SH-SY5Y (cell line): ENCODE results near the gene IMMP2L.

Experiments
- GATA2 ChIP-seq: IDR thresholded peaks from 2 replicates; pipeline ENCODE4 v1.6.1; 2011; ENCODE audit warnings: mild to moderate bottlenecking, low read depth, low read length
- GATA3 ChIP-seq: IDR thresholded peaks from 2 replicates; pipeline ENCODE4 v1.6.1; 2011; ENCODE audit warnings: low read depth, mild to moderate bottlenecking, low read length, moderate library complexity

DNA sequence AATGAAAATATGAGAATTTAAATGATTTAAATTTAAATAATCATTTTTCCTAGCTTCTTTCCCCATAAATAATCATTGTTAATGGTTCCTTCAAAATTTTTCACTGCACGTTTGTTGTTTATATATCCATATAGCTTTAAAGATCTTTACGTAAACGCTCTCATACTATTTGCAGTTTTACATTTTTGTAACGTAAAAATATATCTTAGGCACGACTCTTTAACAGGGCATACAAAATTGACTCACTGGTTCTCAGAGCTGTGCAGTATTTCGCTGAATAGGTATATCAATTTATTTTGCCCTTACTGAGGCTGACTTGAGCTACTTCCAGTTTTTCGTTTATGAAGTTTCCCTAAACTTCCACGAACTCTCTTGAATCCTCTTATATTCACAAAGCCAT, 365.6 kb downstream of the IMMP2L start:
- TF ChIP-seq GATA2 (no peak), GATA3 (no peak)
